Medulla oblongata (tissue), 1 donor: ENCODE measurements around the gene RNF38.
A peak's percentile ranks its signal among the peaks of the same experiment; 100 is the strongest.
"Not testable (repeated sequence)": the region's sequence is repeated elsewhere in the genome, so short reads cannot be mapped to it uniquely, and the experiment has no call there.

Experiments used
- DNase-seq: peaks from one replicate; pipeline ENCODE4 v3.0.0-alpha.2; 2015; ENCODE audit errors: extremely low spot score

The RNF38 gene

GRCh38 chr9:36407122-36407723, 7.2 kb upstream of the RNF38 start:
- DNase-seq, result peak; percentile 85

- DNase-seq, result no peak
Measured at GRCh38 chr9:36402536-36402935, 2.5 kb upstream of the RNF38 start.

GRCh38 chr9:36401897-36402480, 1.9 kb upstream of the RNF38 start:
- DNase-seq, result no peak

- DNase-seq, result peak; percentile 65
Measured at GRCh38 chr9:36401164-36401740, 1.2 kb upstream of the RNF38 start.

GRCh38 chr9:36400332-36401163, 479 bp upstream of the RNF38 start:
- DNase-seq, result peak; percentile 87

GRCh38 chr9:36398745-36399144, 1.3 kb downstream of the RNF38 start:
- DNase-seq, result no peak

- DNase-seq, result no peak
Measured at GRCh38 chr9:36396985-36397384, 3.1 kb downstream of the RNF38 start.

- no peak for DNase-seq
Measured at GRCh38 chr9:36392489-36392888, 7.6 kb downstream of the RNF38 start.

- DNase-seq, result no peak
Measured at GRCh38 chr9:36389590-36389989, 10.5 kb downstream of the RNF38 start.

GRCh38 chr9:36386396-36386965, 13.6 kb downstream of the RNF38 start:
- DNase-seq, result not testable (repeated sequence)

- DNase-seq, result no peak
Measured at GRCh38 chr9:36382484-36382883, 17.6 kb downstream of the RNF38 start.

GRCh38 chr9:36364577-36364976, 35.5 kb downstream of the RNF38 start:
- DNase-seq, result no peak

- DNase-seq, result no peak
Measured at GRCh38 chr9:36363448-36363847, 36.6 kb downstream of the RNF38 start.

GRCh38 chr9:36358486-36358885, 41.6 kb downstream of the RNF38 start:
- DNase-seq, result no peak

GRCh38 chr9:36357639-36358038, 42.4 kb downstream of the RNF38 start:
- no peak for DNase-seq

- DNase-seq, result no peak
Measured at GRCh38 chr9:36346569-36346968, 53.5 kb downstream of the RNF38 start.

- no peak for DNase-seq
Measured at GRCh38 chr9:36345103-36345846, 54.8 kb downstream of the RNF38 start.

- no peak for DNase-seq
Measured at GRCh38 chr9:36341936-36342577, 58.0 kb downstream of the RNF38 start.

GRCh38 chr9:36337865-36338264, 62.2 kb downstream of the RNF38 start:
- DNase-seq, result peak; percentile 75

GRCh38 chr9:36337002-36337401, 63.1 kb downstream of the RNF38 start:
- DNase-seq, result no peak
